Right lobe of liver (tissue), 4 donors: Measurements from ENCODE around the gene PROZ.

Experiments
- CTCF ChIP-seq, 4 donors: fragments of 200-600 bp in 3 of 4; fragments of 450-650 bp in 1 of 4; IDR thresholded peaks; one replicate each; pipeline versions ENCODE4 v1.5.1 to v1.8.0; 2016 to 2022; ENCODE audit warnings: antibody characterized with exemption in 4 of 4, mild to moderate bottlenecking in 2 of 4
- POLR2A ChIP-seq: fragments of 450-650 bp; IDR thresholded peaks from one replicate; pipeline ENCODE4 v1.6.1; 2017; ENCODE audit warnings: antibody characterized with exemption, mild to moderate bottlenecking
- donor health status: DM: no; HTN: no; CAD: no.
- donor health status: DM: no; HTN: no; CAD: no.
- donor health status: DM: no; HTN: yes; CAD: no.

GRCh38 chr13:113139577-113139976 is 18.9 kb upstream of the PROZ start:
- TF ChIP-seq CTCF (IDR thresholded peaks at IDR 0.05) = no peak
- no peak for TF ChIP-seq POLR2A
